Esophagus squamous epithelium (tissue), 4 donors: ENCODE data around the gene GSTM3.

Source experiments
- POLR2A ChIP-seq, 4 donors: fragments of 450-650 bp; IDR thresholded peaks; one replicate each; pipeline ENCODE4 v1.6.1; 2017; ENCODE audit warnings: antibody characterized with exemption in 4 of 4, mild to moderate bottlenecking in 4 of 4, moderate library complexity in 3 of 4
- TF ChIP-seq, protein P1 (sequence below), 6 experiments: fragments of 450-650 bp in 4 of 6; fragments of 200-600 bp in 2 of 6; sonication (generic) in 2 of 6; IDR thresholded peaks; one replicate each; pipeline ENCODE4 v1.5.1; 2016 to 2019; ENCODE audit warnings: antibody characterized with exemption in 6 of 6, mild to moderate bottlenecking in 4 of 6, moderate library complexity in 4 of 6

GRCh38 chr1:109783436-109783835, 42.6 kb upstream of the GSTM3 start:
- TF ChIP-seq, protein P1, sequence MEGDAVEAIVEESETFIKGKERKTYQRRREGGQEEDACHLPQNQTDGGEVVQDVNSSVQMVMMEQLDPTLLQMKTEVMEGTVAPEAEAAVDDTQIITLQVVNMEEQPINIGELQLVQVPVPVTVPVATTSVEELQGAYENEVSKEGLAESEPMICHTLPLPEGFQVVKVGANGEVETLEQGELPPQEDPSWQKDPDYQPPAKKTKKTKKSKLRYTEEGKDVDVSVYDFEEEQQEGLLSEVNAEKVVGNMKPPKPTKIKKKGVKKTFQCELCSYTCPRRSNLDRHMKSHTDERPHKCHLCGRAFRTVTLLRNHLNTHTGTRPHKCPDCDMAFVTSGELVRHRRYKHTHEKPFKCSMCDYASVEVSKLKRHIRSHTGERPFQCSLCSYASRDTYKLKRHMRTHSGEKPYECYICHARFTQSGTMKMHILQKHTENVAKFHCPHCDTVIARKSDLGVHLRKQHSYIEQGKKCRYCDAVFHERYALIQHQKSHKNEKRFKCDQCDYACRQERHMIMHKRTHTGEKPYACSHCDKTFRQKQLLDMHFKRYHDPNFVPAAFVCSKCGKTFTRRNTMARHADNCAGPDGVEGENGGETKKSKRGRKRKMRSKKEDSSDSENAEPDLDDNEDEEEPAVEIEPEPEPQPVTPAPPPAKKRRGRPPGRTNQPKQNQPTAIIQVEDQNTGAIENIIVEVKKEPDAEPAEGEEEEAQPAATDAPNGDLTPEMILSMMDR (IDR thresholded peaks at IDR 0.05), result no peak
- no peak for TF ChIP-seq POLR2A (IDR thresholded peaks at IDR 0.05)
